ENCODE data around the gene DELE1. TPM values are rescaled to one million over a fixed set of nuclear protein-coding genes. Genes with fewer than 3 reads are reported as not detected.

DELE1 gene
- total RNA-seq, 1 experiment from 2014 or later = 81.5 TPM

- TF ChIP-seq, protein P1, sequence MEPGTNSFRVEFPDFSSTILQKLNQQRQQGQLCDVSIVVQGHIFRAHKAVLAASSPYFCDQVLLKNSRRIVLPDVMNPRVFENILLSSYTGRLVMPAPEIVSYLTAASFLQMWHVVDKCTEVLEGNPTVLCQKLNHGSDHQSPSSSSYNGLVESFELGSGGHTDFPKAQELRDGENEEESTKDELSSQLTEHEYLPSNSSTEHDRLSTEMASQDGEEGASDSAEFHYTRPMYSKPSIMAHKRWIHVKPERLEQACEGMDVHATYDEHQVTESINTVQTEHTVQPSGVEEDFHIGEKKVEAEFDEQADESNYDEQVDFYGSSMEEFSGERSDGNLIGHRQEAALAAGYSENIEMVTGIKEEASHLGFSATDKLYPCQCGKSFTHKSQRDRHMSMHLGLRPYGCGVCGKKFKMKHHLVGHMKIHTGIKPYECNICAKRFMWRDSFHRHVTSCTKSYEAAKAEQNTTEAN (CRISPR knock-in tag; IDR thresholded peaks at IDR 0.05) = peak; percentile 100
- TF ChIP-seq FOXP4 (CRISPR knock-in tag; IDR thresholded peaks at IDR 0.05) (peak; percentile 96), ERG (CRISPR knock-in tag; IDR thresholded peaks at IDR 0.05) (no peak), SMAD3 (CRISPR knock-in tag; IDR thresholded peaks at IDR 0.05; ENCODE audit: borderline replicate concordance) (0 out of 2 replicates have a peak, but pooled peaks have one; percentile 14), CREM (CRISPR knock-in tag; IDR thresholded peaks at IDR 0.05) (peak; percentile 10; the same call in 1 of the 2 replicates), E2F4 (CRISPR knock-in tag; IDR thresholded peaks at IDR 0.05; ENCODE audit: borderline replicate concordance, low read depth) (no peak; the same call in 1 of the 2 replicates), ZBTB21 (CRISPR knock-in tag; IDR thresholded peaks at IDR 0.05; ENCODE audit: borderline replicate concordance) (peak; percentile 84; the same call in 1 of the 2 replicates), GRHL2 (CRISPR knock-in tag; IDR thresholded peaks at IDR 0.05; ENCODE audit: insufficient replicate concordance, severe bottlenecking) (no peak)
- TF ChIP-seq, protein P2, sequence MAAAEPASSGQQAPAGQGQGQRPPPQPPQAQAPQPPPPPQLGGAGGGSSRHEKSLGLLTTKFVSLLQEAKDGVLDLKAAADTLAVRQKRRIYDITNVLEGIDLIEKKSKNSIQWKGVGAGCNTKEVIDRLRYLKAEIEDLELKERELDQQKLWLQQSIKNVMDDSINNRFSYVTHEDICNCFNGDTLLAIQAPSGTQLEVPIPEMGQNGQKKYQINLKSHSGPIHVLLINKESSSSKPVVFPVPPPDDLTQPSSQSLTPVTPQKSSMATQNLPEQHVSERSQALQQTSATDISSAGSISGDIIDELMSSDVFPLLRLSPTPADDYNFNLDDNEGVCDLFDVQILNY (CRISPR knock-in tag; IDR thresholded peaks at IDR 0.05) = peak; percentile 91
- TF ChIP-seq, protein P3, sequence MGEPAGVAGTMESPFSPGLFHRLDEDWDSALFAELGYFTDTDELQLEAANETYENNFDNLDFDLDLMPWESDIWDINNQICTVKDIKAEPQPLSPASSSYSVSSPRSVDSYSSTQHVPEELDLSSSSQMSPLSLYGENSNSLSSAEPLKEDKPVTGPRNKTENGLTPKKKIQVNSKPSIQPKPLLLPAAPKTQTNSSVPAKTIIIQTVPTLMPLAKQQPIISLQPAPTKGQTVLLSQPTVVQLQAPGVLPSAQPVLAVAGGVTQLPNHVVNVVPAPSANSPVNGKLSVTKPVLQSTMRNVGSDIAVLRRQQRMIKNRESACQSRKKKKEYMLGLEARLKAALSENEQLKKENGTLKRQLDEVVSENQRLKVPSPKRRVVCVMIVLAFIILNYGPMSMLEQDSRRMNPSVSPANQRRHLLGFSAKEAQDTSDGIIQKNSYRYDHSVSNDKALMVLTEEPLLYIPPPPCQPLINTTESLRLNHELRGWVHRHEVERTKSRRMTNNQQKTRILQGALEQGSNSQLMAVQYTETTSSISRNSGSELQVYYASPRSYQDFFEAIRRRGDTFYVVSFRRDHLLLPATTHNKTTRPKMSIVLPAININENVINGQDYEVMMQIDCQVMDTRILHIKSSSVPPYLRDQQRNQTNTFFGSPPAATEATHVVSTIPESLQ (CRISPR knock-in tag; IDR thresholded peaks at IDR 0.05) = no peak
- TF ChIP-seq, protein P4, sequence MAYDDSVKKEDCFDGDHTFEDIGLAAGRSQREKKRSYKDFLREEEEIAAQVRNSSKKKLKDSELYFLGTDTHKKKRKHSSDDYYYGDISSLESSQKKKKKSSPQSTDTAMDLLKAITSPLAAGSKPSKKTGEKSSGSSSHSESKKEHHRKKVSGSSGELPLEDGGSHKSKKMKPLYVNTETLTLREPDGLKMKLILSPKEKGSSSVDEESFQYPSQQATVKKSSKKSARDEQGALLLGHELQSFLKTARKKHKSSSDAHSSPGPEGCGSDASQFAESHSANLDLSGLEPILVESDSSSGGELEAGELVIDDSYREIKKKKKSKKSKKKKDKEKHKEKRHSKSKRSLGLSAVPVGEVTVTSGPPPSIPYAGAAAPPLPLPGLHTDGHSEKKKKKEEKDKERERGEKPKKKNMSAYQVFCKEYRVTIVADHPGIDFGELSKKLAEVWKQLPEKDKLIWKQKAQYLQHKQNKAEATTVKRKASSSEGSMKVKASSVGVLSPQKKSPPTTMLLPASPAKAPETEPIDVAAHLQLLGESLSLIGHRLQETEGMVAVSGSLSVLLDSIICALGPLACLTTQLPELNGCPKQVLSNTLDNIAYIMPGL (CRISPR knock-in tag; IDR thresholded peaks at IDR 0.05) = peak; percentile 89
These were observed 44.8 kb upstream of the DELE1 start (continued) for GRCh38 chr5:141878711-141879425.

DNA sequence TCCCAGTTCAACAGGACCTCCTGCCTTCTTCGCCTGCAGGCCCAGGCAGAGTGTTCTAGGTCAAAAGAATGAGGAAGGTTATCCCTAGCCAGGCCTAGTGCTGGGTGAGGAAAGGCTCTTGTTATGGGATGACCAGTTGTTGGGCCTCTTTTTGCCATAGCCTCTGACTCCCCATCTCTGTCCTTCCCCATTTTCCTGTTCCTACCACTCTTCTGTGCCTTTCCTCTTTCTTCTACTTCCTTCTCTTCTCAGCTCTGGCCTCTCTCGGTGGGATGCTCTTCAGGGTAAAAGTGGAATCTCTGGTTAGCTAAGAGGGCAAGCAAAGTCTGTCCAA, 44.3 kb upstream of the DELE1 start:
- no peak overlapping the region for H3K27ac Mint-ChIP-seq
- peak overlapping the region; percentile 84 for H3K4me3 Mint-ChIP-seq
- peaks cover 6% of the 10 kb centered on the region; the same call in 1 of the 2 replicates for H3K27me3 Mint-ChIP-seq (ENCODE audit: low read depth)
- ChIA-PET POLR2A (interaction anchor here (0.6 to 7.1 kb wide), 15 partner anchors 21 to 434 kb away, joined by 3 to 66 read pairs (median 10); partner anchors contain the start of genes FCHSD1 and RNF14), CTCF (interaction anchor here (0.6 to 10.0 kb wide), 52 partner anchors 8 to 880 kb away, joined by 3 to 406 read pairs (median 10); partner anchors contain the start of genes DELE1, DIAPH1, HDAC3 and PCDH12)
- peaks cover 61% of the 10 kb centered on the region for H3K4me1 Mint-ChIP-seq
- ATAC-seq (no peak), DNase-seq (ENCODE audit: low spot score) (no peak)
- no peaks in the 10 kb centered on the region for H3K9me3 Mint-ChIP-seq
- H3K36me3 Mint-ChIP-seq = peaks cover 5% of the 10 kb centered on the region; the same call in 1 of the 2 replicates
- TF ChIP-seq CTCF (IDR thresholded peaks at IDR 0.05) (peak; percentile 26; the same call in 1 of the 2 replicates), ZNF281 (CRISPR knock-in tag; IDR thresholded peaks at IDR 0.05) (no peak)
